Measurements from ENCODE around the gene PCSK4. TPM values are rescaled to one million over a fixed set of nuclear protein-coding genes. Genes with fewer than 3 reads are reported as not detected.
A peak's percentile ranks its signal among the peaks of the same experiment; 100 is the strongest.
"Not testable (repeated sequence)": the region's sequence is repeated elsewhere in the genome, so short reads cannot be mapped to it uniquely, and the experiment has no call there.

Gene PCSK4
- polyA plus RNA-seq (2013, experiment 1 of 2): 2.0 TPM
- 1.4 TPM for polyA plus RNA-seq (2013, experiment 2 of 2)

DNA sequence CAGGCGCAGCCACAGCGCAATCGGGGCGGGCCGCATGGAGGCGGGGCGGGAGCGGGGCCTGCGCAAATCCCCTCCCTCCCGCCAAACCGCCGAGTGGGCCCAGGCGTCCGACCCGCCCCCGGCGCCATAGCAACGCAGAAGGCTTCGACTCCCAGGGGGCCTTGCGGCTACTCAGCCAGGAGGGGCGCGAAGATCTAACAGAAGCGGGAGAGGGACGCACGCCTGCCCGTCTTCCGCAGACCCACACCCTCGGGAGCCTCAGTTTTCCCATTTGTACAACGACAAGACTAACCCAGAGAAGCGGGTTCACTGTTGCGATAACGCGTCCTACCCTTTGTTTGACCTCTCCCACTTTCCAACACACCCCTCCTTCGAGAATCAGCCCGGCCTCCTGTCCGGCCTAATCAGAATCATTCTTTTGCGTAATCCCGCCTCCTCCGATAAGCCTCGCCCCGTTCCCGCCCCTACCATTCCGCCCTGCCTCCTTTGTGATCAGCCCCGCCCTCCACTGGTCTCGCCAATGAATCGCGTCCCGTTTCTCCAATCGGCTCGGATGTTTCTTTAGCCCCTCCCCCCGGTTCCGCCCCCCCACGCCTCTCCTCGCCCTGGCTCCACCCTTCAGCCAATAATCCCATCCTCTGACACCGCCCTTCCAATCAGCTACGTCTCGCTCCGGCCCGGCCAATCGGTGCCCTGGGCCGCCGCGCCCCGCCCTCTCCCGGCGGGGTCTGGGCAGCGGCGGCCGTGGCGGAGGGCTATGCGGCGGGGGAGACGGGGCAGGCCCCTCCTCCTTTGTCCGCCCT, at the start of gene PCSK4:
Gene PCSK4, minus strand, starts transcription at position 40 of the 803 bp plus-strand sequence. Its CDS starts 4 bp downstream, at position 36.
- Histone ChIP-seq H3K9ac (ENCODE audit: low read length) (peak within 1 kb of the TSS; percentile 76), H3K36me3 (ENCODE audit: control insufficient read depth in 1 of 2, insufficient read depth in 2 of 2, low read depth in 1 of 2, low read length in 2 of 2) (peaks cover 0 to 11% of the 10 kb centered on the region in 2 experiments), H3K27ac (ENCODE audit: low read length, poor library complexity, severe bottlenecking) (peak within 1 kb of the TSS; percentile 41), H3K4ac (ENCODE audit: low read depth in 1 of 2, low read length in 2 of 2) (peak within 1 kb of the TSS in 1 of 2 experiments; percentile 54), H3K4me2 (ENCODE audit: low read length, poor library complexity, severe bottlenecking) (peak within 1 kb of the TSS; percentile 96), H3K79me1 (replicated peaks; ENCODE audit: low read length, poor library complexity, severe bottlenecking) (peaks cover 5% of the 10 kb centered on the region), H2AFZ (ENCODE audit: low read depth, low read length) (peak within 1 kb of the TSS; percentile 100), H2BK5ac (ENCODE audit: low read depth, low read length, poor library complexity, severe bottlenecking) (peak within 1 kb of the TSS; percentile 69), H4K8ac (ENCODE audit: low read length) (peak within 1 kb of the TSS; percentile 92), H3K23ac (ENCODE audit: low read length in 2 of 2) (no peak within 1 kb of the TSS), H3K18ac (ENCODE audit: low read depth in 1 of 2, low read length in 2 of 2) (peak within 1 kb of the TSS; percentile 74 to 83), H3K4me3 (ENCODE audit: insufficient read depth in 1 of 2, low read depth in 1 of 2, low read length in 2 of 2) (peak within 1 kb of the TSS; percentile 69 to 82), H2AK5ac (ENCODE audit: low read length, severe bottlenecking) (no peak within 1 kb of the TSS), H4K91ac (ENCODE audit: low read length) (peak within 1 kb of the TSS; percentile 82), H3K14ac (ENCODE audit: low read length in 2 of 2) (peak within 1 kb of the TSS in 1 of 2 experiments; percentile 61), H2BK12ac (ENCODE audit: low read length in 2 of 2) (peak within 1 kb of the TSS; percentile 56 to 57), H2BK120ac (ENCODE audit: low read depth, low read length) (peak within 1 kb of the TSS; percentile 38), H2BK15ac (ENCODE audit: low read depth, poor library complexity, severe bottlenecking) (peak within 1 kb of the TSS; percentile 84), H3K4me1 (ENCODE audit: control insufficient read depth, insufficient read depth, low read depth, low read length) (peaks cover 19% of the 10 kb centered on the region), H3K27me3 (ENCODE audit: control insufficient read depth in 1 of 2, insufficient read depth in 1 of 2, low read length in 2 of 2) (peaks cover 3 to 41% of the 10 kb centered on the region in 2 experiments), H3K9me3 (ENCODE audit: control insufficient read depth, low read length) (no peaks in the 10 kb centered on the region)
- DNase-seq: peak; percentile 99
- 1% methylated on average over 71 of the region's 74 CpGs for WGBS

- H3K27ac ChIP-seq (ENCODE audit: low read length, poor library complexity, severe bottlenecking); H3K14ac ChIP-seq (ENCODE audit: low read length in 2 of 2); H3K23ac ChIP-seq (ENCODE audit: low read length in 2 of 2); H3K9me3 ChIP-seq (ENCODE audit: control insufficient read depth, low read length); H2AK5ac ChIP-seq (ENCODE audit: low read length, severe bottlenecking); H3K4ac ChIP-seq (ENCODE audit: low read depth in 1 of 2, low read length in 2 of 2); H2BK12ac ChIP-seq (ENCODE audit: low read length in 2 of 2); H2BK120ac ChIP-seq (ENCODE audit: low read depth, low read length); H3K79me1 ChIP-seq (replicated peaks; ENCODE audit: low read length, poor library complexity, severe bottlenecking); H3K9ac ChIP-seq (ENCODE audit: low read length); H2BK5ac ChIP-seq (ENCODE audit: low read depth, low read length, poor library complexity, severe bottlenecking); H3K4me2 ChIP-seq (ENCODE audit: low read length, poor library complexity, severe bottlenecking); H3K36me3 ChIP-seq (ENCODE audit: control insufficient read depth in 1 of 2, insufficient read depth in 2 of 2, low read depth in 1 of 2, low read length in 2 of 2); H3K4me1 ChIP-seq (ENCODE audit: control insufficient read depth, insufficient read depth, low read depth, low read length); H4K91ac ChIP-seq (ENCODE audit: low read length); DNase-seq; H2AFZ ChIP-seq (ENCODE audit: low read depth, low read length); H3K4me3 ChIP-seq (ENCODE audit: insufficient read depth in 1 of 2, low read depth in 1 of 2, low read length in 2 of 2); H2BK15ac ChIP-seq (ENCODE audit: low read depth, poor library complexity, severe bottlenecking); H4K8ac ChIP-seq (ENCODE audit: low read length); H3K18ac ChIP-seq (ENCODE audit: low read depth in 1 of 2, low read length in 2 of 2): not testable (repeated sequence)
- 91% methylated on average over 9 of the region's 11 CpGs for WGBS
- H3K27me3 ChIP-seq (ENCODE audit: control insufficient read depth in 1 of 2, insufficient read depth in 1 of 2, low read length in 2 of 2): peaks cover 9 to 43% of the 10 kb centered on the region in 2 experiments
Measured at GRCh38 chr19:1539749-1540148, 49.6 kb upstream of the PCSK4 start.

DNA sequence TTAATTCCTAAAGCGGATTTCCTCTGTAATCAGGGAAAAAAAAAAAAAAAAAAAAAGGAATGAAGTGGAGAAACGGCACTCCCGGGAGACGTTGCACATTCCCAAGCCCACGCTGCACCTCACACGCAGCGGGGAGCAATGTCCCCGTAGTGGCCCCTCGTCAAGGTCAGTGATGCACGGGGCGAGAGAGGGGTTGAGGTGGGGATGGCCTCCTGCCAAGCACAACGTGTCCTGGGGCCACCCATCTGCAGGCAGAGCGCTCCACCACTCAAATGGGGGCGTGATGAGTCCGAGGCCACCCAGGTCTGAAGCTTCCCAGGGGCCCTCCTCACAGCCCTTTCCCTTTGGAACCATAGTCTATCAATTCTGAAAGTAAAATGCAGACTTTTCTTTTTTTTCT, 48.8 kb upstream of the PCSK4 start:
- Histone ChIP-seq H3K9ac (ENCODE audit: low read length) (peak overlapping the region; percentile 41), H3K23ac (ENCODE audit: low read length in 2 of 2) (no peak overlapping the region), H3K4me3 (ENCODE audit: insufficient read depth in 1 of 2, low read depth in 1 of 2, low read length in 2 of 2) (peak overlapping the region in 1 of 2 experiments; percentile 37), H3K27me3 (ENCODE audit: control insufficient read depth in 1 of 2, insufficient read depth in 1 of 2, low read length in 2 of 2) (peaks cover 9 to 38% of the 10 kb centered on the region in 2 experiments), H4K91ac (ENCODE audit: low read length) (no peak overlapping the region), H3K14ac (ENCODE audit: low read length in 2 of 2) (no peak overlapping the region), H3K4ac (ENCODE audit: low read depth in 1 of 2, low read length in 2 of 2) (no peak overlapping the region), H2BK5ac (ENCODE audit: low read depth, low read length, poor library complexity, severe bottlenecking) (no peak overlapping the region), H3K36me3 (ENCODE audit: control insufficient read depth in 1 of 2, insufficient read depth in 2 of 2, low read depth in 1 of 2, low read length in 2 of 2) (peaks cover 0 to 5% of the 10 kb centered on the region in 2 experiments), H3K4me2 (ENCODE audit: low read length, poor library complexity, severe bottlenecking) (no peak overlapping the region), H2BK15ac (ENCODE audit: low read depth, poor library complexity, severe bottlenecking) (no peak overlapping the region), H4K8ac (ENCODE audit: low read length) (no peak overlapping the region), H2BK120ac (ENCODE audit: low read depth, low read length) (no peak overlapping the region), H3K27ac (ENCODE audit: low read length, poor library complexity, severe bottlenecking) (no peak overlapping the region), H2AFZ (ENCODE audit: low read depth, low read length) (no peak overlapping the region), H3K18ac (ENCODE audit: low read depth in 1 of 2, low read length in 2 of 2) (no peak overlapping the region), H3K79me1 (replicated peaks; ENCODE audit: low read length, poor library complexity, severe bottlenecking) (no peaks in the 10 kb centered on the region), H2AK5ac (ENCODE audit: low read length, severe bottlenecking) (no peak overlapping the region), H3K4me1 (ENCODE audit: control insufficient read depth, insufficient read depth, low read depth, low read length) (peaks cover 3% of the 10 kb centered on the region), H2BK12ac (ENCODE audit: low read length in 2 of 2) (no peak overlapping the region), H3K9me3 (ENCODE audit: control insufficient read depth, low read length) (peaks cover 5% of the 10 kb centered on the region)
- no peak for DNase-seq
- 77% methylated on average over 15 of the region's 15 CpGs for WGBS

DNA sequence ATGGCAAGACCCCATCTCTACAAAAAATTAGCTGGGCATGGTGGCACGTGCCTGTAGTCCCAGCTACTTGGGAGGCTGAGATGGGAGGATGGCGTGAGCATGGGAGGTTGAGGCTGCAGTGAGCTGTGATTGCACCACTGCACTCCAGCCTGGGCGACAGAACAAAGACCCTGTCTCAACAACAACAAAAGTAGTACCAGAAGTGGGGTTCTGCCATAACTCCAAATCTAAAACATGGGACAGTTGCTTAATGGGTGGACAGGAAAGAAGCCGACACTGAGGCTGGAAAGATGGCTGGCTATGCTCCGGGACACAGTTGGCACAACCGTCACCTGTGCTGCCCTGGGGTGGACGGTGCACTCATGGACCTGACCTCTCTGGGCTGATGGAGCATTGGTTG, 45.5 kb upstream of the PCSK4 start:
- H3K27me3 ChIP-seq (ENCODE audit: control insufficient read depth in 1 of 2, insufficient read depth in 1 of 2, low read length in 2 of 2): peaks cover 4 to 29% of the 10 kb centered on the region in 2 experiments
- not testable (repeated sequence) for H3K4me1 ChIP-seq (ENCODE audit: control insufficient read depth, insufficient read depth, low read depth, low read length); H4K8ac ChIP-seq (ENCODE audit: low read length); H2AK5ac ChIP-seq (ENCODE audit: low read length, severe bottlenecking); H3K14ac ChIP-seq (ENCODE audit: low read length in 2 of 2); DNase-seq; H2BK5ac ChIP-seq (ENCODE audit: low read depth, low read length, poor library complexity, severe bottlenecking); H2BK12ac ChIP-seq (ENCODE audit: low read length in 2 of 2); H3K9me3 ChIP-seq (ENCODE audit: control insufficient read depth, low read length); H3K36me3 ChIP-seq (ENCODE audit: control insufficient read depth in 1 of 2, insufficient read depth in 2 of 2, low read depth in 1 of 2, low read length in 2 of 2); H2BK120ac ChIP-seq (ENCODE audit: low read depth, low read length); H2BK15ac ChIP-seq (ENCODE audit: low read depth, poor library complexity, severe bottlenecking); H3K27ac ChIP-seq (ENCODE audit: low read length, poor library complexity, severe bottlenecking); H4K91ac ChIP-seq (ENCODE audit: low read length); H3K4me3 ChIP-seq (ENCODE audit: insufficient read depth in 1 of 2, low read depth in 1 of 2, low read length in 2 of 2); H3K79me1 ChIP-seq (replicated peaks; ENCODE audit: low read length, poor library complexity, severe bottlenecking); H2AFZ ChIP-seq (ENCODE audit: low read depth, low read length); H3K4ac ChIP-seq (ENCODE audit: low read depth in 1 of 2, low read length in 2 of 2); H3K4me2 ChIP-seq (ENCODE audit: low read length, poor library complexity, severe bottlenecking); H3K23ac ChIP-seq (ENCODE audit: low read length in 2 of 2); H3K9ac ChIP-seq (ENCODE audit: low read length); H3K18ac ChIP-seq (ENCODE audit: low read depth in 1 of 2, low read length in 2 of 2)
- WGBS: 92% methylated on average over 7 of the region's 7 CpGs

Measured in mesenchymal stem cell (in vitro differentiated cells and primary cell).